MM.1S (cell line): ENCODE measurements around the gene LRP5.

Experiments used
- DNase-seq: peaks from one replicate; pipeline ENCODE4 v3.0.0-alpha.2; 2015
- H2AFZ ChIP-seq: fragments of 300-600 bp; sonication (generic); 2 replicates; pipeline ENCODE4 v1.6.0; 2016; ENCODE audit warnings: antibody characterized with exemption, low read length
- H3F3A ChIP-seq: fragments of 300-600 bp; sonication (generic); 2 replicates; pipeline ENCODE4 v1.6.1; 2016; ENCODE audit warnings: mild to moderate bottlenecking, antibody characterized with exemption, low read length, moderate library complexity, mixed read lengths; ENCODE audit not compliant: insufficient read depth
- H3K27ac ChIP-seq: fragments of 300-600 bp; sonication (generic); 2 replicates; pipeline ENCODE4 v1.5.1; 2016; ENCODE audit warnings: mild to moderate bottlenecking, low read length
- H3K27me3 ChIP-seq: fragments of 300-600 bp; sonication (generic); replicated peaks from 2 replicates; pipeline ENCODE4 v1.6.0; 2016; ENCODE audit warnings: low read length; ENCODE audit not compliant: insufficient read depth
- H3K36me3 ChIP-seq: fragments of 300-600 bp; sonication (generic); replicated peaks from 2 replicates; pipeline ENCODE4 v1.6.1; 2016; ENCODE audit warnings: mild to moderate bottlenecking, low read length, mixed read lengths; ENCODE audit not compliant: insufficient read depth
- H3K4me1 ChIP-seq: fragments of 300-600 bp; sonication (generic); 2 replicates; pipeline ENCODE4 v1.6.1; 2016; ENCODE audit warnings: low read length, mixed read lengths
- H3K4me2 ChIP-seq: fragments of 300-600 bp; sonication (generic); 2 replicates; pipeline ENCODE4 v1.6.0; 2016; ENCODE audit warnings: low read depth, low read length
- H3K4me3 ChIP-seq: fragments of 300-600 bp; sonication (generic); 2 replicates; pipeline ENCODE4 v1.5.1; 2016; ENCODE audit warnings: low read length, mixed read lengths
- H3K79me2 ChIP-seq: fragments of 300-600 bp; sonication (generic); 2 replicates; pipeline ENCODE4 v1.6.1; 2016; ENCODE audit warnings: mixed run types, low read length, mixed read lengths
- H3K9ac ChIP-seq: fragments of 300-600 bp; sonication (generic); 2 replicates; pipeline ENCODE4 v1.6.1; 2016; ENCODE audit warnings: low read length, mixed read lengths
- H3K9me2 ChIP-seq: fragments of 300-600 bp; sonication (generic); replicated peaks from 2 replicates; pipeline ENCODE4 v1.6.1; 2016; ENCODE audit warnings: mild to moderate bottlenecking, low read length, mixed read lengths; ENCODE audit not compliant: insufficient read depth
- H3K9me3 ChIP-seq: fragments of 300-600 bp; sonication (generic); replicated peaks from 2 replicates; pipeline ENCODE4 v1.6.1; 2016; ENCODE audit warnings: mild to moderate bottlenecking, low read length, mixed read lengths; ENCODE audit not compliant: insufficient read depth
- H4K20me1 ChIP-seq: fragments of 300-600 bp; sonication (generic); 2 replicates; pipeline ENCODE4 v1.6.1; 2016; ENCODE audit warnings: mild to moderate bottlenecking, low read length, moderate library complexity, mixed read lengths; ENCODE audit not compliant: insufficient read depth
- EZH2 ChIP-seq: fragments of 300-600 bp; sonication (generic); optimal IDR thresholded peaks from 2 replicates; pipeline ENCODE3; 2017; ENCODE audit warnings: low read depth, mild to moderate bottlenecking, antibody characterized with exemption, low read length, mixed read lengths
- EZH2phosphoT487 ChIP-seq: fragments of 300-600 bp; sonication (generic); IDR thresholded peaks from 2 replicates; pipeline ENCODE4 v1.6.1; 2018; ENCODE audit warnings: antibody characterized with exemption, low read length
- TF ChIP-seq, protein P1 (sequence below): fragments of 300-600 bp; sonication (generic); IDR thresholded peaks from 2 replicates; pipeline ENCODE4 v1.5.1; 2016; ENCODE audit warnings: antibody characterized with exemption, low read length, mixed read lengths

Gene LRP5

DNA sequence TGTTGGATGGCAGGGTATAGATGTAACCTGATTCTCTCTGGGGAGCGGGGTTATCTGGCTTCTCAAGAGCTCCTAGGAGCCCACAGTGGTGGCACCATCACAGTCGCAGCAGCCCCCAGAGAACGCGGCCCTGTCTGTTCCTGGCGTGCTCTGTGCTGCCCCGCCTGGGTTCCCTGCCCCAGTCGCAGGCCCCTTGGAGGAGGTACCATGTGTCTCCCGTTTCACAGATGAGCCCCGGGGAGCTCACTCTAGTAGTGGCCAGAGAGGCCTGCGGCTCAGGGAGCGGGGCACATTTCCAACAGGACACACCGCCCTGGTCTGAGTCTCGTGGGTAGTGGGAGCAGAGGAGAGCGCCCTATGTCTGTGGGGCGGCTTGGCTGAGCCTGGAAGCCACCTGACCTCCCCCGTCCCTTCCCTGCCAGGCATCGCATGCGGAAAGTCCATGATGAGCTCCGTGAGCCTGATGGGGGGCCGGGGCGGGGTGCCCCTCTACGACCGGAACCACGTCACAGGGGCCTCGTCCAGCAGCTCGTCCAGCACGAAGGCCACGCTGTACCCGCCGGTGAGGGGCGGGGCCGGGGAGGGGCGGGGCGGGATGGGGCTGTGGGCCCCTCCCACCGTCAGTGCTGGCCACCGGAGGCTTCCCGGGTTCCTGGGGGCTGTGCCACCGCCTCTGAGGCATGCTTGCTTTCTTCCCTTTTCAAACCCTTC is 127.1 kb downstream of the LRP5 start:
- Histone ChIP-seq H3K9me2 (no peaks in the 10 kb centered on the region), H3K79me2 (no peaks in the 10 kb centered on the region), H3K9me3 (no peaks in the 10 kb centered on the region), H3K36me3 (no peaks in the 10 kb centered on the region), H4K20me1 (no peaks in the 10 kb centered on the region), H3F3A (no peaks in the 10 kb centered on the region), H3K4me3 (no peak overlapping the region), H2AFZ (no peak overlapping the region), H3K9ac (no peak overlapping the region), H3K4me1 (no peaks in the 10 kb centered on the region), H3K27ac (no peak overlapping the region), H3K4me2 (no peak overlapping the region), H3K27me3 (no peaks in the 10 kb centered on the region)
- no peak for DNase-seq
- TF ChIP-seq EZH2 (no peak), EZH2phosphoT487 (no peak)
- TF ChIP-seq, protein P1, sequence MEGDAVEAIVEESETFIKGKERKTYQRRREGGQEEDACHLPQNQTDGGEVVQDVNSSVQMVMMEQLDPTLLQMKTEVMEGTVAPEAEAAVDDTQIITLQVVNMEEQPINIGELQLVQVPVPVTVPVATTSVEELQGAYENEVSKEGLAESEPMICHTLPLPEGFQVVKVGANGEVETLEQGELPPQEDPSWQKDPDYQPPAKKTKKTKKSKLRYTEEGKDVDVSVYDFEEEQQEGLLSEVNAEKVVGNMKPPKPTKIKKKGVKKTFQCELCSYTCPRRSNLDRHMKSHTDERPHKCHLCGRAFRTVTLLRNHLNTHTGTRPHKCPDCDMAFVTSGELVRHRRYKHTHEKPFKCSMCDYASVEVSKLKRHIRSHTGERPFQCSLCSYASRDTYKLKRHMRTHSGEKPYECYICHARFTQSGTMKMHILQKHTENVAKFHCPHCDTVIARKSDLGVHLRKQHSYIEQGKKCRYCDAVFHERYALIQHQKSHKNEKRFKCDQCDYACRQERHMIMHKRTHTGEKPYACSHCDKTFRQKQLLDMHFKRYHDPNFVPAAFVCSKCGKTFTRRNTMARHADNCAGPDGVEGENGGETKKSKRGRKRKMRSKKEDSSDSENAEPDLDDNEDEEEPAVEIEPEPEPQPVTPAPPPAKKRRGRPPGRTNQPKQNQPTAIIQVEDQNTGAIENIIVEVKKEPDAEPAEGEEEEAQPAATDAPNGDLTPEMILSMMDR: no peak

DNA sequence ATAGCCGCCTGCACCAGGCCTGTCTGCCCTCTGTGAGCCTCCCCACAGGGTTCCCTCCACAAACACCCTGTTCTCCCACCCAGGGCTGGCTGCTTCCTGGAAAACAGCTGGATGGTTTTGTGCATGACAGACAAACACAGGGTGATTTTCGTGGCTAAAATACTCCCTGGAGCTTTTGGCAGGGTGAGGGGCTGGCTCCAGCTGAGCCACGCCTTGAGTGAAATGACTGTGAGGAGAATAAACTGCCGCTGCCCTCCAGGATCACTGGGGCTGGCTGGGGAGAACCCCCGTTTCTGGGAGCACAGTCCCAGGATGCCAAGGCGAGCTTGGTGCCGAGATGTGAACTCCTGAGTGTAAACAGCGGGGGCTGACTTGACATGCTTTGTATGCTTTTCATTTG is 127.8 kb downstream of the LRP5 start:
- Histone ChIP-seq H3K36me3 (no peaks in the 10 kb centered on the region), H3K79me2 (no peaks in the 10 kb centered on the region), H3K4me2 (no peak overlapping the region), H3K9ac (no peak overlapping the region), H3K9me3 (no peaks in the 10 kb centered on the region), H3K4me1 (no peaks in the 10 kb centered on the region), H3K27ac (no peak overlapping the region), H3K4me3 (no peak overlapping the region), H3F3A (no peaks in the 10 kb centered on the region), H4K20me1 (no peaks in the 10 kb centered on the region), H2AFZ (no peak overlapping the region), H3K27me3 (no peaks in the 10 kb centered on the region), H3K9me2 (no peaks in the 10 kb centered on the region)
- no peak for TF ChIP-seq EZH2phosphoT487
- TF ChIP-seq, protein P1: no peak
- TF ChIP-seq EZH2: no peak
- no peak for DNase-seq

DNA sequence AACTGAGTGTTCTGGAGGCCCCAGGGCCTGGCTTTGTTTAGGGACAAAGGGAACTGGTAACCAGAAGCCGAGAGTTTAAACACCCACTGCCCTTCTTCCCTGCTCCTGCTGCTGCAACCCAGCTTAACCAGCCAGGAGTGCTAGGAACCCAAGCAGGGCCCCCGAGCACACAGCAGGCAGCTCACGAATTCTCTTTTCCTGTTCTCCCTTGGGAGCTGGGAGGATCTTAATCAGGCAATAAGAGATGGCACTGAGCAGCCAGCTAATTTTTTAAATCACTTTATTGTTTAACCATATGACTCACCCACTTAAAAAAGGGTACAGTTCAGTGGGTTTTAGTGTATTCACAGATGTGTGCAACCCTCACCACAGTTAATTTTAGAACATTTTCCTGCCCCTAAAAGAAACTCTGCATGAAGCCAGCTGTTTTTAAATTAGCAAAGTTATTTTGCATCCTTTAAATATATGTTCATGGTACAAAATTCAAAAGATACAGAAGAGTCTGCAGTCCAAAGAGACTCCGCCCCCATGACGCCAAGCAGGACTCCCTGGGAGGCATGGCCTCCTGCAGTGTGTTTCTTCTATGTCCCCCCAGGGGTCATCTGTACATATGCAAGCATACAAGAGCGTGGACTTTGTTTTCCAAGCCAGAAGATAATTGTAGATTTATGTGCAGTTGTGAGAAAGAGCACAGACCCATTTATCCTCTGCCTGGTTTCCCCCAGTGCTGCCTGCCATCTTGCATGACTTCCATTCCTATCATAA is 129.3 kb downstream of the LRP5 start:
- TF ChIP-seq EZH2 (no peak), EZH2phosphoT487 (no peak)
- TF ChIP-seq, protein P1: no peak
- no peak overlapping the region for H2AFZ ChIP-seq
- H3K27ac ChIP-seq: no peak overlapping the region
- H3K79me2 ChIP-seq: no peaks in the 10 kb centered on the region
- H3K9me3 ChIP-seq: no peaks in the 10 kb centered on the region
- H3K4me1 ChIP-seq: no peaks in the 10 kb centered on the region
- no peaks in the 10 kb centered on the region for H3K27me3 ChIP-seq
- no peaks in the 10 kb centered on the region for H3K9me2 ChIP-seq
- no peaks in the 10 kb centered on the region for H3K36me3 ChIP-seq
- DNase-seq: no peak
- no peaks in the 10 kb centered on the region for H4K20me1 ChIP-seq
- no peak overlapping the region for H3K4me2 ChIP-seq
- no peaks in the 10 kb centered on the region for H3F3A ChIP-seq
- H3K9ac ChIP-seq: no peak overlapping the region
- no peak overlapping the region for H3K4me3 ChIP-seq
